ENCODE results near the gene CLIP1. TPM values are rescaled to one million over a fixed set of nuclear protein-coding genes. Genes with fewer than 3 reads are reported as not detected.
"Not testable (repeated sequence)": the region's sequence is repeated elsewhere in the genome, so short reads cannot be mapped to it uniquely, and the experiment has no call there.

Gene CLIP1
- total RNA-seq, 1 experiment from 2014 or later = 70.3 TPM

GRCh38 chr12:122306407-122306806, 116.1 kb downstream of the CLIP1 start:
- in situ Hi-C loops (cut with HindIII; ENCODE audit: low pct_unique_long_range_greater_than_20kb, low sequenced_read_pairs) = no loop called here
- peak; percentile 9 for DNase-seq (ENCODE audit: low read depth, low spot score)

- in situ Hi-C loops (cut with HindIII; ENCODE audit: low pct_unique_long_range_greater_than_20kb, low sequenced_read_pairs) = no loop called here
- DNase-seq (ENCODE audit: low read depth, low spot score) = no peak
Measured at GRCh38 chr12:122304924-122305323, 117.5 kb downstream of the CLIP1 start.

- in situ Hi-C loops (cut with HindIII; ENCODE audit: low pct_unique_long_range_greater_than_20kb, low sequenced_read_pairs) = no loop called here
- no peak for DNase-seq (ENCODE audit: low read depth, low spot score)
Measured at GRCh38 chr12:122303068-122303467, 119.4 kb downstream of the CLIP1 start.

- DNase-seq (ENCODE audit: low read depth, low spot score) = no peak
- in situ Hi-C loops (cut with HindIII; ENCODE audit: low pct_unique_long_range_greater_than_20kb, low sequenced_read_pairs) = no loop called here
Measured at GRCh38 chr12:122298071-122298748, 124.3 kb downstream of the CLIP1 start.

GRCh38 chr12:122297494-122297893, 125.0 kb downstream of the CLIP1 start:
- DNase-seq (ENCODE audit: low read depth, low spot score) = no peak
- in situ Hi-C loops (cut with HindIII; ENCODE audit: low pct_unique_long_range_greater_than_20kb, low sequenced_read_pairs) = no loop called here

GRCh38 chr12:122295877-122296276, 126.6 kb downstream of the CLIP1 start:
- in situ Hi-C loops (cut with HindIII; ENCODE audit: low pct_unique_long_range_greater_than_20kb, low sequenced_read_pairs) = no loop called here
- DNase-seq (ENCODE audit: low read depth, low spot score) = no peak

GRCh38 chr12:122293081-122293480, 129.4 kb downstream of the CLIP1 start:
- in situ Hi-C loops (cut with HindIII; ENCODE audit: low pct_unique_long_range_greater_than_20kb, low sequenced_read_pairs) = no loop called here
- DNase-seq (ENCODE audit: low read depth, low spot score) = no peak

GRCh38 chr12:122291431-122291830, 131.0 kb downstream of the CLIP1 start:
- no peak for DNase-seq (ENCODE audit: low read depth, low spot score)
- in situ Hi-C loops (cut with HindIII; ENCODE audit: low pct_unique_long_range_greater_than_20kb, low sequenced_read_pairs) = no loop called here

- in situ Hi-C loops (cut with HindIII; ENCODE audit: low pct_unique_long_range_greater_than_20kb, low sequenced_read_pairs) = no loop called here
- no peak for DNase-seq (ENCODE audit: low read depth, low spot score)
Measured at GRCh38 chr12:122283680-122284079, 138.8 kb downstream of the CLIP1 start.

- peak; percentile 14 for DNase-seq (ENCODE audit: low read depth, low spot score)
- in situ Hi-C loops (cut with HindIII; ENCODE audit: low pct_unique_long_range_greater_than_20kb, low sequenced_read_pairs) = no loop called here
Measured at GRCh38 chr12:122282061-122282460, 140.4 kb downstream of the CLIP1 start.

GRCh38 chr12:122276242-122276641, 146.2 kb downstream of the CLIP1 start:
- in situ Hi-C loops (cut with HindIII; ENCODE audit: low pct_unique_long_range_greater_than_20kb, low sequenced_read_pairs) = no loop called here
- no peak for DNase-seq (ENCODE audit: low read depth, low spot score)

- DNase-seq (ENCODE audit: low read depth, low spot score) = no peak
- in situ Hi-C loops (cut with HindIII; ENCODE audit: low pct_unique_long_range_greater_than_20kb, low sequenced_read_pairs) = no loop called here
Measured at GRCh38 chr12:122275459-122275858, 147.0 kb downstream of the CLIP1 start.

GRCh38 chr12:122266230-122266901, 156.1 kb downstream of the CLIP1 start, which contains the start of gene VPS33A:
VPS33A (minus strand) TSS chr12:122266494; CDS start chr12:122266408, 86 bp downstream.
- in situ Hi-C loops (cut with HindIII; ENCODE audit: low pct_unique_long_range_greater_than_20kb, low sequenced_read_pairs) = no loop called here

GRCh38 chr12:122265886-122266229, 156.6 kb downstream of the CLIP1 start:
- in situ Hi-C loops (cut with HindIII; ENCODE audit: low pct_unique_long_range_greater_than_20kb, low sequenced_read_pairs) = no loop called here
- DNase-seq (ENCODE audit: low read depth, low spot score) = peak; percentile 46

More at GRCh38 chr12:122266230-122266901, 156.1 kb downstream of the CLIP1 start, which contains the start of gene VPS33A:
- peak; percentile 97 for DNase-seq (ENCODE audit: low read depth, low spot score)

GRCh38 chr12:122265476-122265875, 157.0 kb downstream of the CLIP1 start:
- no peak for DNase-seq (ENCODE audit: low read depth, low spot score)
- in situ Hi-C loops (cut with HindIII; ENCODE audit: low pct_unique_long_range_greater_than_20kb, low sequenced_read_pairs) = no loop called here

- DNase-seq (ENCODE audit: low read depth, low spot score); in situ Hi-C loops (cut with HindIII; ENCODE audit: low pct_unique_long_range_greater_than_20kb, low sequenced_read_pairs): not testable (repeated sequence)
Measured at GRCh38 chr12:122260735-122261134, 161.7 kb downstream of the CLIP1 start.

- in situ Hi-C loops (cut with HindIII; ENCODE audit: low pct_unique_long_range_greater_than_20kb, low sequenced_read_pairs); DNase-seq (ENCODE audit: low read depth, low spot score): not testable (repeated sequence)
Measured at GRCh38 chr12:122258939-122259338, 163.5 kb downstream of the CLIP1 start.

- in situ Hi-C loops (cut with HindIII; ENCODE audit: low pct_unique_long_range_greater_than_20kb, low sequenced_read_pairs); DNase-seq (ENCODE audit: low read depth, low spot score): not testable (repeated sequence)
Measured at GRCh38 chr12:122258462-122258861, 164.0 kb downstream of the CLIP1 start.

GRCh38 chr12:122250536-122250935, 171.9 kb downstream of the CLIP1 start:
- in situ Hi-C loops (cut with HindIII; ENCODE audit: low pct_unique_long_range_greater_than_20kb, low sequenced_read_pairs) = no loop called here
- no peak for DNase-seq (ENCODE audit: low read depth, low spot score)
